ENCODE measurements around the gene SCP2. TPM values are rescaled to one million over a fixed set of nuclear protein-coding genes. Genes with fewer than 3 reads are reported as not detected.

SCP2 gene
- total and polyA plus RNA-seq, 2 of the 4 experiments (the other 2 are of a cell fraction): 70.4 to 83.1 TPM

DNA sequence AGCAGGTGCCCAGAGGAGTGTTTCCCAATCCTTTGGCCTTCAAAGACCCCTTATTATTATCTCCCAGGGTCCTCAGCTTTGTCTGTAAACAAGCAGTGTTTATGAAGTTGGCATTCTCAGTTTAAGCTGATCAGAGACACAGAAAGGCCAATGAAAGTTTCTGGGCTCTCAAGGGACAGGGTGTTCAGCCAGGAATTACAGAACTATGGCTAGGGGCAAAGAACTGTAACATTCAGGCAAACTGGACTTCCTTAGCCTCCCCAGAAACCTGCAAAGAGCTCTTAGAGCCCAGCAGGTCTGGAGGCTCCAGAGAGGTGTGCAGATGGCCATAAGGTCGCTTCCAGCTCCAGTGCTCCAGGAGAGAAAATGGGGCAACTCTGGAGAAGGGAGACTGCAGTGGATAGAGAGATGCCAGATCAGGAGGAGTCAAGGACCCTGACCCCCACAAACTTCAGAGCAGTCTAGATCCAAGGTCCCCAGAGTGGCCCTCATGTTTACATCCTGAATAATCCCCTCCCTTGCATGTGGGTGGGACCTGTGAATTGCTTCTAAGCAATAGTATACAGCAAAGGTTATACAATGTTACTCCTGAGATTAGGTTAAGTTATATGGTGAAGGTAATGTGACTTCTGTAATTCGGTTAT, 11.7 kb upstream of the SCP2 start:
- Histone ChIP-seq H2BK5ac (ENCODE audit: low read depth, low read length, poor library complexity, severe bottlenecking) (no peak overlapping the region), H3K27ac (ENCODE audit: insufficient read depth, low read length) (no peak overlapping the region), H3K23ac (ENCODE audit: low read depth, low read length) (no peak overlapping the region), H3K18ac (ENCODE audit: low read depth, low read length) (no peak overlapping the region), H2AK5ac (ENCODE audit: low read depth, low read length) (no peak overlapping the region), H3K14ac (replicated peaks; ENCODE audit: low read depth, low read length) (no peak overlapping the region), H2BK120ac (ENCODE audit: low read depth, low read length) (no peak overlapping the region), H2AFZ (replicated peaks; ENCODE audit: low read length, poor library complexity) (no peak overlapping the region), H3K56ac (ENCODE audit: extremely low read depth, insufficient read depth, low read length) (no peak overlapping the region), H4K5ac (ENCODE audit: low read depth, low read length) (no peak overlapping the region), H4K8ac (ENCODE audit: low read depth in 2 of 2, low read length in 2 of 2) (no peak overlapping the region), H3K4me1 (ENCODE audit: control insufficient read depth, insufficient read depth, low read length) (no peaks in the 10 kb centered on the region; the same call in 1 of the 2 replicates), H3K9ac (ENCODE audit: low read depth, low read length) (no peak overlapping the region), H2BK20ac (ENCODE audit: low read depth, low read length) (no peak overlapping the region), H2AK9ac (replicated peaks; ENCODE audit: low read depth, low read length, poor library complexity) (no peak overlapping the region), H3K36me3 (ENCODE audit: control insufficient read depth, insufficient read depth, low read length) (0 out of 2 replicates have a peak, but pooled peaks cover 2% of the 10 kb centered on the region), H3K9me1 (ENCODE audit: insufficient read depth, low read length) (peaks cover 3% of the 10 kb centered on the region), H3K4me2 (ENCODE audit: low read depth, low read length) (no peak overlapping the region), H4K20me1 (ENCODE audit: insufficient read depth, low read length) (no peaks in the 10 kb centered on the region), H3K27me3 (ENCODE audit: control insufficient read depth, insufficient read depth, low read length) (no peaks in the 10 kb centered on the region), H3K4me3 (ENCODE audit: insufficient read depth, low read depth, low read length) (no peak overlapping the region), H3K4ac (ENCODE audit: low read depth, low read length) (no peak overlapping the region), H4K91ac (ENCODE audit: insufficient read depth, low read depth, low read length) (no peak overlapping the region), H3K79me1 (ENCODE audit: low read depth in 1 of 2, low read length in 2 of 2) (no peaks in the 10 kb centered on the region), H2BK15ac (ENCODE audit: low read depth, low read length) (no peak overlapping the region), H3K9me3 (ENCODE audit: control insufficient read depth, insufficient read depth, low read length) (no peaks in the 10 kb centered on the region)
- BruUV-seq (replicated peaks): no TSS peak
- intact Hi-C loops (cut with micrococcal nuclease): no loop called here
- TF ChIP-seq MAZ (IDR thresholded peaks at IDR 0.05; ENCODE audit: borderline replicate concordance, low read depth, low read length) (no peak), RAD21 (IDR thresholded peaks at IDR 0.05; ENCODE audit: low read length) (no peak), CHD1 (IDR thresholded peaks at IDR 0.05; ENCODE audit: low read depth, low read length) (no peak), POLR2A (IDR thresholded peaks at IDR 0.05; ENCODE audit: low read depth, low read length) (no peak), BHLHE40 (IDR thresholded peaks at IDR 0.05; ENCODE audit: low read depth, low read length) (no peak)
- ATAC-seq (ENCODE audit: low read depth): no peak
- WGBS, 2 experiments (ENCODE audit: extremely low coverage in 2 of 2, insufficient read length in 1 of 2): no CpG with 5 or more reads among the region's 2 CpGs
- dilution Hi-C loops (cut with HindIII; ENCODE audit: low sequenced_read_pairs, unreplicated experiment): no loop called here
- in situ Hi-C loops (cut with MboI; ENCODE audit: low sequenced_read_pairs): no loop called here
- ChIA-PET CTCF (no interaction called here), POLR2A (ENCODE audit: unreplicated experiment) (no interaction called here)
- no peak for DNase-seq
